Fibroblast of pulmonary artery (primary cell): Measurements from ENCODE around the gene FTO.

Experiments used
- DNase-seq: peaks from one replicate; pipeline ENCODE4 v3.0.0-alpha.2; 2010; ENCODE audit warnings: low read depth
- H3K4me3 ChIP-seq: replicated peaks from 2 replicates; pipeline ENCODE4 v1.5.1; 2011; ENCODE audit warnings: low read depth, mild to moderate bottlenecking, control low read depth, low read length, moderate library complexity
- CTCF ChIP-seq: IDR thresholded peaks from 2 replicates; pipeline ENCODE4 v1.5.1; 2011; ENCODE audit warnings: mild to moderate bottlenecking, control low read depth, low read length, inconsistent platforms; ENCODE audit errors: missing control alignments

The FTO gene

GRCh38 chr16:53944025-53944424 lies 240.1 kb downstream of the FTO start:
- TF ChIP-seq CTCF = no peak
- no peak for DNase-seq

GRCh38 chr16:53945996-53946395 lies 242.0 kb downstream of the FTO start:
- H3K4me3 ChIP-seq = no peak overlapping the region
- DNase-seq = peak; percentile 79
- peak; percentile 82 for TF ChIP-seq CTCF

More at GRCh38 chr16:53944025-53944424, 240.1 kb downstream of the FTO start:
- no peak overlapping the region for H3K4me3 ChIP-seq

- no peak for TF ChIP-seq CTCF
- H3K4me3 ChIP-seq = no peak overlapping the region
- DNase-seq = no peak
Measured at GRCh38 chr16:53946746-53947386, 242.9 kb downstream of the FTO start.

GRCh38 chr16:53947642-53948041 lies 243.7 kb downstream of the FTO start:
- no peak for DNase-seq
- TF ChIP-seq CTCF = no peak

GRCh38 chr16:53948326-53948725 lies 244.4 kb downstream of the FTO start:
- no peak for DNase-seq
- H3K4me3 ChIP-seq = no peak overlapping the region
- no peak for TF ChIP-seq CTCF

More at GRCh38 chr16:53947642-53948041, 243.7 kb downstream of the FTO start:
- H3K4me3 ChIP-seq = no peak overlapping the region

- no peak overlapping the region for H3K4me3 ChIP-seq
- DNase-seq = no peak
- TF ChIP-seq CTCF = no peak
Measured at GRCh38 chr16:53948734-53949430, 244.9 kb downstream of the FTO start.
